Measurements from ENCODE around the gene MEST.

- TF ChIP-seq, protein P1, sequence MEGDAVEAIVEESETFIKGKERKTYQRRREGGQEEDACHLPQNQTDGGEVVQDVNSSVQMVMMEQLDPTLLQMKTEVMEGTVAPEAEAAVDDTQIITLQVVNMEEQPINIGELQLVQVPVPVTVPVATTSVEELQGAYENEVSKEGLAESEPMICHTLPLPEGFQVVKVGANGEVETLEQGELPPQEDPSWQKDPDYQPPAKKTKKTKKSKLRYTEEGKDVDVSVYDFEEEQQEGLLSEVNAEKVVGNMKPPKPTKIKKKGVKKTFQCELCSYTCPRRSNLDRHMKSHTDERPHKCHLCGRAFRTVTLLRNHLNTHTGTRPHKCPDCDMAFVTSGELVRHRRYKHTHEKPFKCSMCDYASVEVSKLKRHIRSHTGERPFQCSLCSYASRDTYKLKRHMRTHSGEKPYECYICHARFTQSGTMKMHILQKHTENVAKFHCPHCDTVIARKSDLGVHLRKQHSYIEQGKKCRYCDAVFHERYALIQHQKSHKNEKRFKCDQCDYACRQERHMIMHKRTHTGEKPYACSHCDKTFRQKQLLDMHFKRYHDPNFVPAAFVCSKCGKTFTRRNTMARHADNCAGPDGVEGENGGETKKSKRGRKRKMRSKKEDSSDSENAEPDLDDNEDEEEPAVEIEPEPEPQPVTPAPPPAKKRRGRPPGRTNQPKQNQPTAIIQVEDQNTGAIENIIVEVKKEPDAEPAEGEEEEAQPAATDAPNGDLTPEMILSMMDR (IDR thresholded peaks at IDR 0.05) = no peak
- no peak for TF ChIP-seq POLR2A (IDR thresholded peaks at IDR 0.05)
Observed at GRCh38 chr7:130494431-130494858, 2.6 kb downstream of the MEST start.
